ENCODE measurements around the gene HOXC5.

HOXC5 gene

DNA sequence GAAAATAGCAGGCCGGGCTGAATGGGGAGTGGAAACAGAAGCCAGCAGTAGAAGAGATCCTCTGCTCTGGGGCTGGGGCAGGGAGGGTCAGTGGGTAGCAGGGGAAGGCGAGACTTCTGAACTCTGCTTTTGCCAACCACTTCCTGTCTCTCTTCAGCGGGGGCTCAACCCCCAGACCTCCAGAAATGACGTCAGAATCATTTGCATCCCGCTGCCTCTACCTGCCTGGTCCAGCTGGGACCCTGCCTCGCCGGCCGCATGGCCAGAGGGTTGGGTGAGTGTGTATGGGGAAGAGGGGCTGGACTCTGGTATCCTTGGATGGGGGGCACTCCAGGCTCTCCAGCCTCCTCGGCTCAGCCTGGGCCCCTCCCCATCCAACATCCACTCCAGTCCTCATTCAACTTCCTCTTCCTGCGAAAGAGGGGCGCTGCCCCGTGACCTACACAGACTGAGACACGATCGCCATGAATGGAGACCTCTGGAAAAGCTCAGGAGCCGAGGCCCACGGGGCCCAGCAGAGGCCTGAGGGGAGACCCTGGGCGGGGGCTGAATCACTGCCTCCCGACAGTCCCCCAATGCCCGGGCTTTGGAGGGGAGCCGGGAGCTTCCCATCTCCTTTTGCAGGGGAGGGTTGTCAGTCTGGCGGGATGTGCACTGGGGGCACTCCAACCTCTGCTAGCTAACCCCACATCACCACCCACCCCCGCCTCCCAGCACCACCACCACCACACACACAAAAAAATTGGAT, 20.3 kb downstream of the HOXC5 start:
- H3K27ac ChIP-seq (ENCODE audit: low read length) = no peak overlapping the region
- DNase-seq = no peak
- peak overlapping the region; percentile 58; the same call in 1 of the 2 replicates for H3K4me2 ChIP-seq (ENCODE audit: low read depth, low read length)
- H3K9me3 ChIP-seq (replicated peaks; ENCODE audit: insufficient read depth, low read length) = no peaks in the 10 kb centered on the region
- no peaks in the 10 kb centered on the region for H4K20me1 ChIP-seq (ENCODE audit: insufficient read depth, low read length)
- no peaks in the 10 kb centered on the region for H3K9me2 ChIP-seq (replicated peaks; ENCODE audit: insufficient read depth, low read length)
- H3K79me2 ChIP-seq (ENCODE audit: low read length) = no peaks in the 10 kb centered on the region
- TF ChIP-seq EZH2phosphoT487 (IDR thresholded peaks at IDR 0.05; ENCODE audit: low read length) = no peak
- TF ChIP-seq EZH2 (optimal IDR thresholded peaks at IDR 0.05; ENCODE audit: low read depth, low read length) = no peak
- peak overlapping the region; percentile 46 for H3K4me3 ChIP-seq (ENCODE audit: low read length)
- H3K4me1 ChIP-seq (ENCODE audit: low read length) = no peaks in the 10 kb centered on the region
- no peaks in the 10 kb centered on the region for H3K36me3 ChIP-seq (replicated peaks; ENCODE audit: insufficient read depth, low read length)
- H3K27me3 ChIP-seq (replicated peaks; ENCODE audit: insufficient read depth, low read length) = peaks cover 86% of the 10 kb centered on the region
- no peak overlapping the region for H3K9ac ChIP-seq (ENCODE audit: low read length)
- no peaks in the 10 kb centered on the region for H3F3A ChIP-seq (ENCODE audit: insufficient read depth, low read length)
- H2AFZ ChIP-seq (ENCODE audit: low read length) = peak overlapping the region; percentile 52

DNA sequence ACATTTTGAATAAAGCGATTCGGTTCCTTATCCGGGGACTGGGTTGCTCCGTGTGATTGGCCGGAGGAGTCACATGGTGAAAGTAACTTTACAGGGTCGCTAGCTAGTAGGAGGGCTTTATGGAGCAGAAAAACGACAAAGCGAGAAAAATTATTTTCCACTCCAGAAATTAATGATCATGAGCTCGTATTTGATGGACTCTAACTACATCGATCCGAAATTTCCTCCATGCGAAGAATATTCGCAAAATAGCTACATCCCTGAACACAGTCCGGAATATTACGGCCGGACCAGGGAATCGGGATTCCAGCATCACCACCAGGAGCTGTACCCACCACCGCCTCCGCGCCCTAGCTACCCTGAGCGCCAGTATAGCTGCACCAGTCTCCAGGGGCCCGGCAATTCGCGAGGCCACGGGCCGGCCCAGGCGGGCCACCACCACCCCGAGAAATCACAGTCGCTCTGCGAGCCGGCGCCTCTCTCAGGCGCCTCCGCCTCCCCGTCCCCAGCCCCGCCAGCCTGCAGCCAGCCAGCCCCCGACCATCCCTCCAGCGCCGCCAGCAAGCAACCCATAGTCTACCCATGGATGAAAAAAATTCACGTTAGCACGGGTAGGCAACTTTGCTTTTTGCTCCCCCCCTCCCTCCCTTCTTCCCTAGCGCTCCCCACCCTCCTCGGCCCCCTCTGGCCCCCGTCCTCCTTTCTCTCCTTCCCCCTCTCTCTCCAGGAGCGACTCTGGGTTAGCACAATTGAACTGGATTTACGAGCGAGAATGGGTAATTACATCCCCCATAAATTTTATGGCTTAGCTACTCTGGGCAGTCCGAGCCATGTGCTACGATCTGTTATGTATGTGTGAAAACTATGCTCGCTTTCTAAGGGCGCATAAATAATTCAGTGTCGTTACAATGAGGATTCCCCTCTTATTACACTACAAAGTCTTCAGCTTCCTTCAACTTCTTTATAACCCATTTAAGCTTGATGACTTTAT, 21.2 kb downstream of the HOXC5 start, which contains the start of gene HOXC4:
Gene HOXC4 (plus strand): TSS at position 85 of the 991 bp plus-strand sequence. CDS start 88 bp downstream, at position 173.
- no peaks in the 10 kb centered on the region for H3F3A ChIP-seq (ENCODE audit: insufficient read depth, low read length)
- no peaks in the 10 kb centered on the region for H3K36me3 ChIP-seq (replicated peaks; ENCODE audit: insufficient read depth, low read length)
- H3K4me2 ChIP-seq (ENCODE audit: low read depth, low read length) = peak within 1 kb of the TSS; percentile 58; the same call in 1 of the 2 replicates
- no peak within 1 kb of the TSS for H3K9ac ChIP-seq (ENCODE audit: low read length)
- TF ChIP-seq CTCF (IDR thresholded peaks at IDR 0.05; ENCODE audit: low read length) = no peak
- no peak for TF ChIP-seq EZH2 (optimal IDR thresholded peaks at IDR 0.05; ENCODE audit: low read depth, low read length)
- no peak for TF ChIP-seq EZH2phosphoT487 (IDR thresholded peaks at IDR 0.05; ENCODE audit: low read length)
- peaks cover 85% of the 10 kb centered on the region for H3K27me3 ChIP-seq (replicated peaks; ENCODE audit: insufficient read depth, low read length)
- H3K79me2 ChIP-seq (ENCODE audit: low read length) = no peaks in the 10 kb centered on the region
- H4K20me1 ChIP-seq (ENCODE audit: insufficient read depth, low read length) = no peaks in the 10 kb centered on the region
- peak within 1 kb of the TSS; percentile 52 for H2AFZ ChIP-seq (ENCODE audit: low read length)
- H3K4me1 ChIP-seq (ENCODE audit: low read length) = no peaks in the 10 kb centered on the region
- H3K4me3 ChIP-seq (ENCODE audit: low read length) = peak within 1 kb of the TSS; percentile 46
- no peaks in the 10 kb centered on the region for H3K9me2 ChIP-seq (replicated peaks; ENCODE audit: insufficient read depth, low read length)
- no peaks in the 10 kb centered on the region for H3K9me3 ChIP-seq (replicated peaks; ENCODE audit: insufficient read depth, low read length)
- DNase-seq = no peak
- H3K27ac ChIP-seq (ENCODE audit: low read length) = no peak within 1 kb of the TSS

GRCh38 chr12:54054742-54055194, 21.9 kb downstream of the HOXC5 start:
- Histone ChIP-seq H3K9ac (ENCODE audit: low read length) (no peak overlapping the region), H3K27ac (ENCODE audit: low read length) (no peak overlapping the region), H3K27me3 (replicated peaks; ENCODE audit: insufficient read depth, low read length) (peaks cover 85% of the 10 kb centered on the region), H4K20me1 (ENCODE audit: insufficient read depth, low read length) (no peaks in the 10 kb centered on the region), H2AFZ (ENCODE audit: low read length) (no peak overlapping the region), H3K9me2 (replicated peaks; ENCODE audit: insufficient read depth, low read length) (no peaks in the 10 kb centered on the region), H3K4me2 (ENCODE audit: low read depth, low read length) (no peak overlapping the region), H3K9me3 (replicated peaks; ENCODE audit: insufficient read depth, low read length) (no peaks in the 10 kb centered on the region), H3K4me3 (ENCODE audit: low read length) (no peak overlapping the region), H3K79me2 (ENCODE audit: low read length) (no peaks in the 10 kb centered on the region), H3K36me3 (replicated peaks; ENCODE audit: insufficient read depth, low read length) (no peaks in the 10 kb centered on the region), H3K4me1 (ENCODE audit: low read length) (no peaks in the 10 kb centered on the region), H3F3A (ENCODE audit: insufficient read depth, low read length) (no peaks in the 10 kb centered on the region)
- no peak for TF ChIP-seq CTCF (IDR thresholded peaks at IDR 0.05; ENCODE audit: low read length)
- no peak for TF ChIP-seq EZH2phosphoT487 (IDR thresholded peaks at IDR 0.05; ENCODE audit: low read length)
- TF ChIP-seq EZH2 (optimal IDR thresholded peaks at IDR 0.05; ENCODE audit: low read depth, low read length) = no peak
- DNase-seq = no peak
